H1 (cell line): ENCODE measurements around the gene UGT2B17. TPM values are rescaled to one million over a fixed set of nuclear protein-coding genes. Genes with fewer than 3 reads are reported as not detected.

Experiments used
- BACH1 ChIP-seq: IDR thresholded peaks from 2 replicates; pipeline ENCODE4 v1.6.1; 2012; ENCODE audit warnings: low read length, improper control_type of control experiment
- GABPA ChIP-seq: IDR thresholded peaks from 2 replicates; pipeline ENCODE4 v1.6.1; 2011; ENCODE audit warnings: mild to moderate bottlenecking, low read length, moderate library complexity, borderline replicate concordance; ENCODE audit not compliant: insufficient read depth
- KDM5A ChIP-seq: fragments of 200-600 bp; IDR thresholded peaks from 2 replicates; pipeline ENCODE4 v1.7.1; 2012; ENCODE audit warnings: mild to moderate bottlenecking, low read length, inconsistent platforms, mixed read lengths
- NANOG ChIP-seq: IDR thresholded peaks from 2 replicates; pipeline ENCODE4 v1.6.1; 2011; ENCODE audit warnings: low read length, low read depth, mild to moderate bottlenecking, inconsistent platforms; ENCODE audit not compliant: insufficient read depth, poor library complexity, severe bottlenecking
- NRF1 ChIP-seq: IDR thresholded peaks from 2 replicates; pipeline ENCODE4 v1.6.1; 2011; ENCODE audit warnings: mild to moderate bottlenecking, low read depth, low read length, improper control_type of control experiment
- POLR2AphosphoS5 ChIP-seq: IDR thresholded peaks from 2 replicates; pipeline ENCODE4 v1.6.1; 2011; ENCODE audit warnings: low read depth, low read length
- SP4 ChIP-seq: IDR thresholded peaks from 2 replicates; pipeline ENCODE4 v1.6.1; 2012; ENCODE audit warnings: low read length, inconsistent platforms
- SUZ12 ChIP-seq: fragments of 200-600 bp; sonication (generic); IDR thresholded peaks from 2 replicates; pipeline ENCODE4 v1.6.1; 2012; ENCODE audit warnings: mild to moderate bottlenecking, inconsistent platforms, low read length, moderate library complexity, mixed read lengths
- TAF7 ChIP-seq: optimal IDR thresholded peaks from 2 replicates; pipeline ENCODE3; 2011; ENCODE audit warnings: low read depth, mild to moderate bottlenecking, inconsistent platforms, low read length, moderate library complexity, borderline replicate concordance
- USF2 ChIP-seq: IDR thresholded peaks from 2 replicates; pipeline ENCODE4 v1.6.1; 2011; ENCODE audit warnings: low read length, improper control_type of control experiment
- polyA plus RNA-seq, 7 experiments: library from polyadenylated mRNA; depleted of rRNA in 3 of 7; stranded (reverse) in 5 of 7; unstranded in 2 of 7; fragments of >200 nt in 5 of 7; fragments of 200-250 nt in 2 of 7; gene quantifications; 1 replicate in 5 of 7; 2 replicates in 1 of 7; 4 replicates in 1 of 7; pipeline versions ENCODE4 v1.2.1 to v1.2.3, GENCODE V29; 2011 to 2013; ENCODE audit warnings: missing spikeins in 2 of 7, mixed read lengths in 2 of 7
- total RNA-seq: library from RNA; stranded (reverse); fragmentation: NEBNext Ultra II Directional; extraction: Animal tissue kit (Norgen Biotek cat#: 25700); gene quantifications from 2 replicates; pipeline ENCODE4 v1.2.1, GENCODE V29; 2021
- TF ChIP-seq, protein P1 (sequence below): fragments of 300-600 bp; sonication (generic); IDR thresholded peaks from 2 replicates; pipeline ENCODE4 v1.7.1; 2012; ENCODE audit warnings: low read length, moderate library complexity, mild to moderate bottlenecking, inconsistent platforms; ENCODE audit not compliant: insufficient replicate concordance

UGT2B17 gene
- total and polyA plus RNA-seq, 2 of the 8 experiments (the other 6 are each of a cell fraction or from before 2014, with no cell fraction given) = not detected

DNA sequence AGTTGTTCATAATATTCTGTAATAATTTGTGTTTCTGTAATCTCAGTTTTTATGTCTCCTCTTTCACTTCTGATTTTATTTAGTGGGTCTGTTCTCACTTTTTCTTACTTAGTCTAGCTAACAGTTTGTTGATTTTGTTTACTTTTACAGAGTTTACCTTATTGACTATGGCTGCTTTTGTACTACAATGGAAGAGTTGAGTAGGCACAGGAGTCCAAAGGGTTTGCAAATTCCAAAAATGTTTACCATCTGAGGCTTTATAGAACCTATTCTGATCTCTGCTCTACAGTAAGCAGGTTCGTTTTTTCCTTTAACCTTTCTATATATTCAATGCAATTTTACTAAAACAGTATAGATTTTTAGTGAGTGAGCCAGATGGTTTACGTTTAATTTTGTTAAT is 55.1 kb downstream of the UGT2B17 start (continued):
- TF ChIP-seq, protein P1, sequence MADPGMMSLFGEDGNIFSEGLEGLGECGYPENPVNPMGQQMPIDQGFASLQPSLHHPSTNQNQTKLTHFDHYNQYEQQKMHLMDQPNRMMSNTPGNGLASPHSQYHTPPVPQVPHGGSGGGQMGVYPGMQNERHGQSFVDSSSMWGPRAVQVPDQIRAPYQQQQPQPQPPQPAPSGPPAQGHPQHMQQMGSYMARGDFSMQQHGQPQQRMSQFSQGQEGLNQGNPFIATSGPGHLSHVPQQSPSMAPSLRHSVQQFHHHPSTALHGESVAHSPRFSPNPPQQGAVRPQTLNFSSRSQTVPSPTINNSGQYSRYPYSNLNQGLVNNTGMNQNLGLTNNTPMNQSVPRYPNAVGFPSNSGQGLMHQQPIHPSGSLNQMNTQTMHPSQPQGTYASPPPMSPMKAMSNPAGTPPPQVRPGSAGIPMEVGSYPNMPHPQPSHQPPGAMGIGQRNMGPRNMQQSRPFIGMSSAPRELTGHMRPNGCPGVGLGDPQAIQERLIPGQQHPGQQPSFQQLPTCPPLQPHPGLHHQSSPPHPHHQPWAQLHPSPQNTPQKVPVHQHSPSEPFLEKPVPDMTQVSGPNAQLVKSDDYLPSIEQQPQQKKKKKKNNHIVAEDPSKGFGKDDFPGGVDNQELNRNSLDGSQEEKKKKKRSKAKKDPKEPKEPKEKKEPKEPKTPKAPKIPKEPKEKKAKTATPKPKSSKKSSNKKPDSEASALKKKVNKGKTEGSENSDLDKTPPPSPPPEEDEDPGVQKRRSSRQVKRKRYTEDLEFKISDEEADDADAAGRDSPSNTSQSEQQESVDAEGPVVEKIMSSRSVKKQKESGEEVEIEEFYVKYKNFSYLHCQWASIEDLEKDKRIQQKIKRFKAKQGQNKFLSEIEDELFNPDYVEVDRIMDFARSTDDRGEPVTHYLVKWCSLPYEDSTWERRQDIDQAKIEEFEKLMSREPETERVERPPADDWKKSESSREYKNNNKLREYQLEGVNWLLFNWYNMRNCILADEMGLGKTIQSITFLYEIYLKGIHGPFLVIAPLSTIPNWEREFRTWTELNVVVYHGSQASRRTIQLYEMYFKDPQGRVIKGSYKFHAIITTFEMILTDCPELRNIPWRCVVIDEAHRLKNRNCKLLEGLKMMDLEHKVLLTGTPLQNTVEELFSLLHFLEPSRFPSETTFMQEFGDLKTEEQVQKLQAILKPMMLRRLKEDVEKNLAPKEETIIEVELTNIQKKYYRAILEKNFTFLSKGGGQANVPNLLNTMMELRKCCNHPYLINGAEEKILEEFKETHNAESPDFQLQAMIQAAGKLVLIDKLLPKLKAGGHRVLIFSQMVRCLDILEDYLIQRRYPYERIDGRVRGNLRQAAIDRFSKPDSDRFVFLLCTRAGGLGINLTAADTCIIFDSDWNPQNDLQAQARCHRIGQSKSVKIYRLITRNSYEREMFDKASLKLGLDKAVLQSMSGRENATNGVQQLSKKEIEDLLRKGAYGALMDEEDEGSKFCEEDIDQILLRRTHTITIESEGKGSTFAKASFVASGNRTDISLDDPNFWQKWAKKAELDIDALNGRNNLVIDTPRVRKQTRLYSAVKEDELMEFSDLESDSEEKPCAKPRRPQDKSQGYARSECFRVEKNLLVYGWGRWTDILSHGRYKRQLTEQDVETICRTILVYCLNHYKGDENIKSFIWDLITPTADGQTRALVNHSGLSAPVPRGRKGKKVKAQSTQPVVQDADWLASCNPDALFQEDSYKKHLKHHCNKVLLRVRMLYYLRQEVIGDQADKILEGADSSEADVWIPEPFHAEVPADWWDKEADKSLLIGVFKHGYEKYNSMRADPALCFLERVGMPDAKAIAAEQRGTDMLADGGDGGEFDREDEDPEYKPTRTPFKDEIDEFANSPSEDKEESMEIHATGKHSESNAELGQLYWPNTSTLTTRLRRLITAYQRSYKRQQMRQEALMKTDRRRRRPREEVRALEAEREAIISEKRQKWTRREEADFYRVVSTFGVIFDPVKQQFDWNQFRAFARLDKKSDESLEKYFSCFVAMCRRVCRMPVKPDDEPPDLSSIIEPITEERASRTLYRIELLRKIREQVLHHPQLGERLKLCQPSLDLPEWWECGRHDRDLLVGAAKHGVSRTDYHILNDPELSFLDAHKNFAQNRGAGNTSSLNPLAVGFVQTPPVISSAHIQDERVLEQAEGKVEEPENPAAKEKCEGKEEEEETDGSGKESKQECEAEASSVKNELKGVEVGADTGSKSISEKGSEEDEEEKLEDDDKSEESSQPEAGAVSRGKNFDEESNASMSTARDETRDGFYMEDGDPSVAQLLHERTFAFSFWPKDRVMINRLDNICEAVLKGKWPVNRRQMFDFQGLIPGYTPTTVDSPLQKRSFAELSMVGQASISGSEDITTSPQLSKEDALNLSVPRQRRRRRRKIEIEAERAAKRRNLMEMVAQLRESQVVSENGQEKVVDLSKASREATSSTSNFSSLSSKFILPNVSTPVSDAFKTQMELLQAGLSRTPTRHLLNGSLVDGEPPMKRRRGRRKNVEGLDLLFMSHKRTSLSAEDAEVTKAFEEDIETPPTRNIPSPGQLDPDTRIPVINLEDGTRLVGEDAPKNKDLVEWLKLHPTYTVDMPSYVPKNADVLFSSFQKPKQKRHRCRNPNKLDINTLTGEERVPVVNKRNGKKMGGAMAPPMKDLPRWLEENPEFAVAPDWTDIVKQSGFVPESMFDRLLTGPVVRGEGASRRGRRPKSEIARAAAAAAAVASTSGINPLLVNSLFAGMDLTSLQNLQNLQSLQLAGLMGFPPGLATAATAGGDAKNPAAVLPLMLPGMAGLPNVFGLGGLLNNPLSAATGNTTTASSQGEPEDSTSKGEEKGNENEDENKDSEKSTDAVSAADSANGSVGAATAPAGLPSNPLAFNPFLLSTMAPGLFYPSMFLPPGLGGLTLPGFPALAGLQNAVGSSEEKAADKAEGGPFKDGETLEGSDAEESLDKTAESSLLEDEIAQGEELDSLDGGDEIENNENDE = no peak
- TF ChIP-seq SP4 (no peak), NANOG (no peak), BACH1 (no peak), POLR2AphosphoS5 (no peak), TAF7 (no peak), USF2 (no peak), SUZ12 (no peak), GABPA (no peak), KDM5A (no peak), NRF1 (no peak)
